Fibroblast of lung (primary cell): ENCODE measurements around the gene ACBD5.
"Not testable (repeated sequence)": the region's sequence is repeated elsewhere in the genome, so short reads cannot be mapped to it uniquely, and the experiment has no call there.

Experiments
- EZH2 ChIP-seq: IDR thresholded peaks from 2 replicates; pipeline ENCODE4 v1.5.1; 2012; ENCODE audit warnings: low read length, control low read depth, mild to moderate bottlenecking; ENCODE audit errors: missing control alignments
- TF ChIP-seq, protein P1 (sequence below), 2 donors: IDR thresholded peaks in 1 of 2; conservative IDR thresholded peaks in 1 of 2; 1 replicate in 1 of 2; 2 replicates in 1 of 2; pipeline ENCODE4 v1.5.1; 2011 to 2012; ENCODE audit warnings: low read length in 2 of 2, control low read depth in 1 of 2, inconsistent platforms in 1 of 2, low read depth in 1 of 2, mild to moderate bottlenecking in 1 of 2

DNA sequence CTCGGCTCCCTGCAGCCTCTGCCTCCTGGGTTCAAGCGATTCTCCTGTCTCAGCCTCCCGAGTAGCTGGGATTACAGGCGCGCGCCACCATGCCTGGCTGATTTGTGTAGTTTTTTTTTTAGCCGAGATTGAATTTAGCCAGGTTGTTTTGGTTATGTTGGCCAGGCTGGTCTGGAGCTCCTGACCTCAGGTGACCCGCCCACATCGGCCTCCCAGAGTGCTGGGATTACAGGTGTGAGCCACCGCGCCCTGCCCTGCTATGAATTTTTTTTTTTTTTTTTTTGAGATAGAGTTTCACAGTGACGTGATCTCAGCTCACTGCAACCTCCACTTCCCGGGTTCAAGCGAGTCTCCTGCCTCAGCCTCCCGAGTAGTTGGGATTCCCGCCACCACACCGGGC, 84.0 kb downstream of the ACBD5 start:
- TF ChIP-seq, protein P1, sequence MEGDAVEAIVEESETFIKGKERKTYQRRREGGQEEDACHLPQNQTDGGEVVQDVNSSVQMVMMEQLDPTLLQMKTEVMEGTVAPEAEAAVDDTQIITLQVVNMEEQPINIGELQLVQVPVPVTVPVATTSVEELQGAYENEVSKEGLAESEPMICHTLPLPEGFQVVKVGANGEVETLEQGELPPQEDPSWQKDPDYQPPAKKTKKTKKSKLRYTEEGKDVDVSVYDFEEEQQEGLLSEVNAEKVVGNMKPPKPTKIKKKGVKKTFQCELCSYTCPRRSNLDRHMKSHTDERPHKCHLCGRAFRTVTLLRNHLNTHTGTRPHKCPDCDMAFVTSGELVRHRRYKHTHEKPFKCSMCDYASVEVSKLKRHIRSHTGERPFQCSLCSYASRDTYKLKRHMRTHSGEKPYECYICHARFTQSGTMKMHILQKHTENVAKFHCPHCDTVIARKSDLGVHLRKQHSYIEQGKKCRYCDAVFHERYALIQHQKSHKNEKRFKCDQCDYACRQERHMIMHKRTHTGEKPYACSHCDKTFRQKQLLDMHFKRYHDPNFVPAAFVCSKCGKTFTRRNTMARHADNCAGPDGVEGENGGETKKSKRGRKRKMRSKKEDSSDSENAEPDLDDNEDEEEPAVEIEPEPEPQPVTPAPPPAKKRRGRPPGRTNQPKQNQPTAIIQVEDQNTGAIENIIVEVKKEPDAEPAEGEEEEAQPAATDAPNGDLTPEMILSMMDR (conservative IDR thresholded peaks at IDR 0.05 in 1 of 2, IDR thresholded peaks at IDR 0.05 in 1 of 2; ENCODE audit: low read depth in 1 of 2, low read length in 2 of 2) = not testable (repeated sequence)
- not testable (repeated sequence) for TF ChIP-seq EZH2
